ENCODE data around the gene BSCL2. TPM values are rescaled to one million over a fixed set of nuclear protein-coding genes. Genes with fewer than 3 reads are reported as not detected.
A peak's percentile ranks its signal among the peaks of the same experiment; 100 is the strongest.
"Not testable (repeated sequence)": the region's sequence is repeated elsewhere in the genome, so short reads cannot be mapped to it uniquely, and the experiment has no call there.

Gene BSCL2
- total and polyA plus RNA-seq, 2 experiments from 2014 or later, result 49.2 to 78.7 TPM

DNA sequence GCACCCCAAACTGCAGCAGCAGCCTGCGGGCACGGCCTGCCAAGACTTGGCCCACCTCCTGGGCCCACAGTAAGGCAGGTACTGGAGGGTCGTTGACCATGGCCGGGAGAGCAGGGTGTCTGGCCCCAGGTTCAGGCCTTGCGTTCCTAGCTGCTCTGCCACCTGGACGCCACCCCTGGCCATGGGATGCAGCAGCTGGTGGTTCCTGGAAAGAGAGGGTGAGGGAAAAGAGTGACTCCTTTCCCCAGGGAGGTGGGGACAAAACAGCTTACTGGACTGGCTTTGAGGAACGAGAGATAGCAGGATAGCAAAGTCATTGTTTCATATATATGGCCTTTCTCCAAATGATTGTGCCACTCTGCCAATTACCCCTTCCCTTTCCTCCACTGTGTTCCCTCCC is 1.8 kb downstream of the BSCL2 start:
- Histone ChIP-seq H2AFZ (peak overlapping the region; percentile 66), H3K27ac (peak overlapping the region; percentile 85), H4K20me1 (ENCODE audit: insufficient read depth, poor library complexity, severe bottlenecking) (no peaks in the 10 kb centered on the region), H3K36me3 (replicated peaks; ENCODE audit: insufficient read depth, low read depth) (no peaks in the 10 kb centered on the region), H3K4me1 (ENCODE audit: insufficient read depth) (peaks cover 37% of the 10 kb centered on the region), H3K9me2 (replicated peaks; ENCODE audit: insufficient read depth) (no peaks in the 10 kb centered on the region), H3K4me3 (peak overlapping the region; percentile 35), H3K27me3 (no peaks in the 10 kb centered on the region), H3K79me2 (peaks cover 25% of the 10 kb centered on the region), H3K4me2 (peak overlapping the region; percentile 84), H3K9me3 (ENCODE audit: low read depth) (no peaks in the 10 kb centered on the region)
- 71% methylated on average over 7 of the region's 7 CpGs for WGBS (ENCODE audit: low lambda C conversion rate, missing lambda C conversion rate)
- no peak for DNase-seq (ENCODE audit: low spot score)
- TF ChIP-seq, protein P1, sequence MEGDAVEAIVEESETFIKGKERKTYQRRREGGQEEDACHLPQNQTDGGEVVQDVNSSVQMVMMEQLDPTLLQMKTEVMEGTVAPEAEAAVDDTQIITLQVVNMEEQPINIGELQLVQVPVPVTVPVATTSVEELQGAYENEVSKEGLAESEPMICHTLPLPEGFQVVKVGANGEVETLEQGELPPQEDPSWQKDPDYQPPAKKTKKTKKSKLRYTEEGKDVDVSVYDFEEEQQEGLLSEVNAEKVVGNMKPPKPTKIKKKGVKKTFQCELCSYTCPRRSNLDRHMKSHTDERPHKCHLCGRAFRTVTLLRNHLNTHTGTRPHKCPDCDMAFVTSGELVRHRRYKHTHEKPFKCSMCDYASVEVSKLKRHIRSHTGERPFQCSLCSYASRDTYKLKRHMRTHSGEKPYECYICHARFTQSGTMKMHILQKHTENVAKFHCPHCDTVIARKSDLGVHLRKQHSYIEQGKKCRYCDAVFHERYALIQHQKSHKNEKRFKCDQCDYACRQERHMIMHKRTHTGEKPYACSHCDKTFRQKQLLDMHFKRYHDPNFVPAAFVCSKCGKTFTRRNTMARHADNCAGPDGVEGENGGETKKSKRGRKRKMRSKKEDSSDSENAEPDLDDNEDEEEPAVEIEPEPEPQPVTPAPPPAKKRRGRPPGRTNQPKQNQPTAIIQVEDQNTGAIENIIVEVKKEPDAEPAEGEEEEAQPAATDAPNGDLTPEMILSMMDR (IDR thresholded peaks at IDR 0.05; ENCODE audit: poor library complexity), result no peak
- TF ChIP-seq EZH2 (IDR thresholded peaks at IDR 0.05; ENCODE audit: borderline replicate concordance) (no peak), EZH2phosphoT487 (IDR thresholded peaks at IDR 0.05; ENCODE audit: low read depth, severe bottlenecking, unreplicated experiment) (no peak)

DNA sequence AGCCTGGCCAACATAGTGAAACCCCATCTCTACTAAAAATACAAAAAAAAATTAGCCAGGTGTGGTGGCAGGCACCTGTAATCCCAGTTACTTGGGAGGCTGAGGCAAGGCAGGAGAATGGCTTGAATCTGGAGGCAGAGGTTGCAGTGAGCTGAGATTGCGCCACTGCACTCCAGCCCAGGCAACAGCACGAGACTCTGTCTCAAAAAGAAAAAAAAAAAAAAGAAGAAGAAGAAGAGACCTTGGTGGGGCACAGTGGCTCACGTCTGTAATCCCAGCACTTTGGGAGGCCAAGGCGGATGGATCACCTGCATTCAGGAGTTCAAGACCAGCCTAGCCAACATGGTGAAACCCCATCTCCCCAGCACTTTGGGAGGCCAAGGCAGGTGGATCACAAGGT is 3.3 kb downstream of the BSCL2 start:
- not testable (repeated sequence) for H3K9me3 ChIP-seq (ENCODE audit: low read depth); H3K9me2 ChIP-seq (replicated peaks; ENCODE audit: insufficient read depth); H3K36me3 ChIP-seq (replicated peaks; ENCODE audit: insufficient read depth, low read depth); H2AFZ ChIP-seq; H3K4me2 ChIP-seq; H3K4me3 ChIP-seq; H4K20me1 ChIP-seq (ENCODE audit: insufficient read depth, poor library complexity, severe bottlenecking); H3K27ac ChIP-seq; H3K27me3 ChIP-seq; DNase-seq (ENCODE audit: low spot score)
- Histone ChIP-seq H3K4me1 (ENCODE audit: insufficient read depth) (peaks cover 31% of the 10 kb centered on the region), H3K79me2 (peaks cover 25% of the 10 kb centered on the region)
- 100% methylated on average over 4 of the region's 4 CpGs for WGBS (ENCODE audit: low lambda C conversion rate, missing lambda C conversion rate)

DNA sequence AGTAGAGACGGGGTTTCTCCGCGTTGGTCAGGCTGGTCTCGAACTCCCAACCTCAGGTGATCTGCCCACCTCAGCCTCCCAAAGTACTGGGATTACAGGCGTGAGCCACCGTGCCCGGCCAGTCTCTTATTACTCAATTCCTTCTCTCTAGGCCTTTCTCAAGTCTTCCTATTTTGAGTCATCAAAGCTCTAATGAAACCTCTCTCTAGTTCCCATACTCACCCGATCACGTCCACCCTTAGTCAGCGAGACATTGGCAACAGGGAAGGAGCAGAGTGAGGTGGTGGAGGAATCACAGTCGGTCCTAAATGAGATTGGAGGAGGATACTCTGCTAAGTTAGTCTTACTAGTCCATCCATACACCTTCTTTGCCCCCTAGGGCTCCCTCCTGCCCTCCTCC is 5.0 kb downstream of the BSCL2 start:
- no peaks in the 10 kb centered on the region for H4K20me1 ChIP-seq (ENCODE audit: insufficient read depth, poor library complexity, severe bottlenecking)
- over 99% methylated on average over 11 of the region's 11 CpGs for WGBS (ENCODE audit: low lambda C conversion rate, missing lambda C conversion rate)
- TF ChIP-seq EZH2 (IDR thresholded peaks at IDR 0.05; ENCODE audit: borderline replicate concordance), result no peak
- TF ChIP-seq, protein P1 (IDR thresholded peaks at IDR 0.05; ENCODE audit: poor library complexity), result no peak
- TF ChIP-seq EZH2phosphoT487 (IDR thresholded peaks at IDR 0.05; ENCODE audit: low read depth, severe bottlenecking, unreplicated experiment), result no peak
- H3K9me2 ChIP-seq (replicated peaks; ENCODE audit: insufficient read depth), result no peaks in the 10 kb centered on the region
- no peak overlapping the region for H2AFZ ChIP-seq
- peaks cover 16% of the 10 kb centered on the region for H3K4me1 ChIP-seq (ENCODE audit: insufficient read depth)
- no peak for DNase-seq (ENCODE audit: low spot score)
- H3K36me3 ChIP-seq (replicated peaks; ENCODE audit: insufficient read depth, low read depth), result no peaks in the 10 kb centered on the region
- H3K79me2 ChIP-seq, result peaks cover 15% of the 10 kb centered on the region
- no peak overlapping the region for H3K4me3 ChIP-seq
- H3K27ac ChIP-seq, result no peak overlapping the region
- H3K27me3 ChIP-seq, result no peaks in the 10 kb centered on the region
- no peaks in the 10 kb centered on the region for H3K9me3 ChIP-seq (ENCODE audit: low read depth)
- H3K4me2 ChIP-seq, result no peak overlapping the region

DNA sequence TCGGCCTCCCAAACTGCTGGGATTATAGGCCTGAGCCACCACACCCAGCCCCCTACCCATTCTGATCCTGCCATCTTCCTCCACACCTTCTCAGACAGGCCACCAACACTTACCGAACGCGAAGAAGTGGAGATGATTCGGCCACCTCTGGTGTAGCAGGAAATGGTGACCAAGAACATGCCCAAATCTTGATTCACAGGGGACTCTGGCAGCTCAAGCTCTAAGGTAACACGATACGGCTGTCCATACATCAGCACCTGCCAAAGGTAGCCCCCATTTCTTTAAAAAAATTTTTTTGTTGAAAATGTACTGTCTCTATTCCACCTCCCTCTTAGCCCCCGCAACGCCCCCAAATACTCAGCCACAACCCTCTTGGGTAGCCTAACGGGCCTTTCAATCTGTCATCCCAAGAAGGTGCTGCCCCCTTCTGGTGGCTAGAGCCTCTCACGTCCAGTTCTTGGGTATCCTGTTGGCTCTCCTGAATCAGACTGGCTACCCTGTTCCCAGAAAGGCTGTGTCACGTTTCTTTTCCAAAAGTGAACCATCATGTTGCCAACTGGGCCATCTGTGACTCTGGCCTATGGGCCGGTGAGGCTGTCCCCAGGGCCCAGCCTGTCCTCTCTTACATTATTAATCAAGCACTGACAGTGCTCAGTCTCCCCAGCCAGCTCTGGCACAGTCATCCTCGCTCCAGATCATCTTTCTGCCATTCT is 12.6 kb downstream of the BSCL2 start:
- H4K20me1 ChIP-seq (ENCODE audit: insufficient read depth, poor library complexity, severe bottlenecking), result no peaks in the 10 kb centered on the region
- WGBS (ENCODE audit: low lambda C conversion rate, missing lambda C conversion rate), result 73% methylated on average over 14 of the region's 14 CpGs
- H2AFZ ChIP-seq, result no peak overlapping the region
- no peaks in the 10 kb centered on the region for H3K9me3 ChIP-seq (ENCODE audit: low read depth)
- H3K27ac ChIP-seq, result no peak overlapping the region
- H3K4me3 ChIP-seq, result no peak overlapping the region
- peak; percentile 88 for DNase-seq (ENCODE audit: low spot score)
- no peaks in the 10 kb centered on the region for H3K9me2 ChIP-seq (replicated peaks; ENCODE audit: insufficient read depth)
- no peaks in the 10 kb centered on the region for H3K27me3 ChIP-seq
- H3K36me3 ChIP-seq (replicated peaks; ENCODE audit: insufficient read depth, low read depth), result no peaks in the 10 kb centered on the region
- H3K4me1 ChIP-seq (ENCODE audit: insufficient read depth), result no peaks in the 10 kb centered on the region
- TF ChIP-seq, protein P1 (IDR thresholded peaks at IDR 0.05; ENCODE audit: poor library complexity), result peak; percentile 81
- TF ChIP-seq EZH2 (IDR thresholded peaks at IDR 0.05; ENCODE audit: borderline replicate concordance) (no peak), EZH2phosphoT487 (IDR thresholded peaks at IDR 0.05; ENCODE audit: low read depth, severe bottlenecking, unreplicated experiment) (no peak)
- H3K79me2 ChIP-seq, result no peaks in the 10 kb centered on the region
- no peak overlapping the region for H3K4me2 ChIP-seq

DNA sequence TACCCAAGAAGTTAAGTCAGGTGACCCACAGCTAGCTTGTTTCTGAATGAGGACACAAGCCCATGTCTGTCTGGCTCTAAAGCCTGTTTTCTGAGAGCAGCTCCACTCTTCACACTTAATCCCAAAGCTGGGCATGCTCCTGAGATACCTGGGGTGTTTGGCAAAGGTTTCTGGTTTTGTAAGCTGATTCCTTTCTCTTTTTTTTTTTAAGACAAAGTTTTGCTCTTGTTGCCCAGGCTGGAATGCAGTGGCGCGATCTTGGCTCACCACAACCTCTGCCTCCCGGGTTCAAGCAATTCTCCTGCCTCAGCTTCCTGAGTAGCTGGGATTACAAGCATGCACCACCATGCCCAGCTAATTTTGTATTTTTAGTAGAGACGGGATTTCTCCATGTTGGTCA is 13.6 kb downstream of the BSCL2 start:
- not testable (repeated sequence) for H3K9me3 ChIP-seq (ENCODE audit: low read depth); H3K27ac ChIP-seq; H4K20me1 ChIP-seq (ENCODE audit: insufficient read depth, poor library complexity, severe bottlenecking); H3K9me2 ChIP-seq (replicated peaks; ENCODE audit: insufficient read depth); H3K27me3 ChIP-seq; DNase-seq (ENCODE audit: low spot score); H3K36me3 ChIP-seq (replicated peaks; ENCODE audit: insufficient read depth, low read depth); H3K4me3 ChIP-seq; H2AFZ ChIP-seq; H3K4me2 ChIP-seq; H3K79me2 ChIP-seq; H3K4me1 ChIP-seq (ENCODE audit: insufficient read depth)
- 78% methylated on average over 4 of the region's 4 CpGs for WGBS (ENCODE audit: low lambda C conversion rate, missing lambda C conversion rate)
